Hepatocyte (in vitro differentiated cells): Measurements from ENCODE around the gene NRXN2.
"Not testable (repeated sequence)": the region's sequence is repeated elsewhere in the genome, so short reads cannot be mapped to it uniquely, and the experiment has no call there.

ENCODE experiments used
- CTCF ChIP-seq: fragments of 200-600 bp; sonication (generic); IDR thresholded peaks from 2 replicates; pipeline ENCODE4 v1.5.1; 2016; ENCODE audit warnings: antibody characterized with exemption, mild to moderate bottlenecking; ENCODE audit not compliant: poor library complexity
- EZH2 ChIP-seq: fragments of 200-600 bp; sonication (generic); IDR thresholded peaks from 2 replicates; pipeline ENCODE4 v1.6.1; 2016; ENCODE audit warnings: antibody characterized with exemption, mild to moderate bottlenecking, borderline replicate concordance
- EZH2phosphoT487 ChIP-seq: fragments of 200-600 bp; sonication (generic); IDR thresholded peaks from one replicate; pipeline ENCODE4 v1.6.1; 2018; ENCODE audit warnings: antibody characterized with exemption, mild to moderate bottlenecking, low read depth, moderate library complexity; ENCODE audit not compliant: unreplicated experiment, severe bottlenecking

GRCh38 chr11:64595922-64596321 lies 127.1 kb downstream of the NRXN2 start:
- not testable (repeated sequence) for TF ChIP-seq CTCF, EZH2, EZH2phosphoT487
